DND-41 (cell line): ENCODE results near the gene BUB1.
"Not testable (repeated sequence)": the region's sequence is repeated elsewhere in the genome, so short reads cannot be mapped to it uniquely, and the experiment has no call there.

Source experiments
- ATAC-seq: fragments of 200-7000 bp; cut with Tn5 transposase; 3 replicates; pipeline ENCODE4 v1.9.1; 2021; ENCODE audit warnings: low read depth; ENCODE audit not compliant: insufficient read depth
- DNase-seq: peaks from one replicate; pipeline ENCODE4 v3.0.0-alpha.2; 2020
- H2AFZ ChIP-seq: 2 replicates; pipeline ENCODE4 v1.6.0; 2012; ENCODE audit warnings: low read depth, low read length
- H3K27ac ChIP-seq: 2 replicates; pipeline ENCODE4 v1.5.1; 2012; ENCODE audit warnings: low read length, inconsistent platforms
- H3K27me3 ChIP-seq: fragments of 200-600 bp; sonication (generic); 2 replicates; pipeline ENCODE4 v1.6.0; 2012; ENCODE audit warnings: low read length, mild to moderate bottlenecking, inconsistent platforms; ENCODE audit not compliant: insufficient read depth, poor library complexity
- H3K36me3 ChIP-seq: 2 replicates; pipeline ENCODE4 v1.5.1; 2012; ENCODE audit warnings: low read length, inconsistent platforms; ENCODE audit not compliant: insufficient read depth
- H3K4me1 ChIP-seq: 2 replicates; pipeline ENCODE4 v1.5.1; 2012; ENCODE audit warnings: mild to moderate bottlenecking, low read length; ENCODE audit not compliant: insufficient read depth
- H3K4me2 ChIP-seq: 2 replicates; pipeline ENCODE4 v1.6.0; 2012; ENCODE audit warnings: mild to moderate bottlenecking, moderate library complexity, low read length, inconsistent platforms; ENCODE audit not compliant: insufficient read depth
- H3K4me3 ChIP-seq, 2 experiments: fragments of 200-600 bp in 1 of 2; shearing (Covaris generic) in 1 of 2; 2 replicates each; pipeline ENCODE4 v1.5.1; 2012 to 2016; ENCODE audit warnings: inconsistent platforms in 2 of 2, low read length in 2 of 2, mild to moderate bottlenecking in 2 of 2, low read depth in 1 of 2, moderate library complexity in 1 of 2
- H3K79me2 ChIP-seq: 2 replicates; pipeline ENCODE4 v1.6.0; 2012; ENCODE audit warnings: low read length, inconsistent platforms; ENCODE audit not compliant: insufficient read depth
- H3K9ac ChIP-seq: 2 replicates; pipeline ENCODE4 v1.6.0; 2012; ENCODE audit warnings: low read depth, mild to moderate bottlenecking, inconsistent platforms, low read length, moderate library complexity
- H3K9me3 ChIP-seq: 2 replicates; pipeline ENCODE4 v1.5.1; 2012; ENCODE audit warnings: low read length, moderate library complexity, mild to moderate bottlenecking, inconsistent platforms; ENCODE audit not compliant: insufficient read depth, severe bottlenecking
- H4K20me1 ChIP-seq: 2 replicates; pipeline ENCODE4 v1.6.0; 2012; ENCODE audit warnings: low read length; ENCODE audit not compliant: insufficient read depth

The BUB1 gene

GRCh38 chr2:110602139-110602538 is 75.7 kb downstream of the BUB1 start:
- H3K9ac ChIP-seq, ATAC-seq, H3K36me3 ChIP-seq, H3K9me3 ChIP-seq, H3K79me2 ChIP-seq, DNase-seq, H3K27ac ChIP-seq, H3K4me2 ChIP-seq, H3K27me3 ChIP-seq, H4K20me1 ChIP-seq, H3K4me3 ChIP-seq, H3K4me1 ChIP-seq, H2AFZ ChIP-seq: not testable (repeated sequence)

DNA sequence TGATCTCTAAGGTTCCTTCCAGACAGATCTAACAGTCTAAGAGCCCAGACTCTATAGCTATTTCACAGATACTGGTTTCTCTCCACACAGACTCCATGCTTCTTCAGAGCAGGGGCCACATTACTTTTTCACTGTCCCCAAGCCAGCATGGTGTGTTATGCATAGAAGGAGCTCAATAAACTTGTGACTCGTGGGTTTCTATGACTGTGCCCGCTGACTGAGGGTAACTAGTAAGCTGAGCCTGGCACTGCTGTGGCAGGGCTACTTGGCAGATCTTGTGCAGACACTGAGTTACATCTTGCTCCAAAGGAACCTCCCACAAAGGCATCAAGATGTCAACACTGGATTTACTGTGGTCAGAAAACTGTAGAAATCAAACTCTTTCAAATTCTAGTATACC is 85.9 kb downstream of the BUB1 start:
- H3K79me2 ChIP-seq, H3K36me3 ChIP-seq, H3K4me1 ChIP-seq, H3K4me3 ChIP-seq, H3K4me2 ChIP-seq, H3K27ac ChIP-seq, H3K27me3 ChIP-seq, ATAC-seq, H2AFZ ChIP-seq, H3K9ac ChIP-seq, H4K20me1 ChIP-seq, H3K9me3 ChIP-seq, DNase-seq: not testable (repeated sequence)

DNA sequence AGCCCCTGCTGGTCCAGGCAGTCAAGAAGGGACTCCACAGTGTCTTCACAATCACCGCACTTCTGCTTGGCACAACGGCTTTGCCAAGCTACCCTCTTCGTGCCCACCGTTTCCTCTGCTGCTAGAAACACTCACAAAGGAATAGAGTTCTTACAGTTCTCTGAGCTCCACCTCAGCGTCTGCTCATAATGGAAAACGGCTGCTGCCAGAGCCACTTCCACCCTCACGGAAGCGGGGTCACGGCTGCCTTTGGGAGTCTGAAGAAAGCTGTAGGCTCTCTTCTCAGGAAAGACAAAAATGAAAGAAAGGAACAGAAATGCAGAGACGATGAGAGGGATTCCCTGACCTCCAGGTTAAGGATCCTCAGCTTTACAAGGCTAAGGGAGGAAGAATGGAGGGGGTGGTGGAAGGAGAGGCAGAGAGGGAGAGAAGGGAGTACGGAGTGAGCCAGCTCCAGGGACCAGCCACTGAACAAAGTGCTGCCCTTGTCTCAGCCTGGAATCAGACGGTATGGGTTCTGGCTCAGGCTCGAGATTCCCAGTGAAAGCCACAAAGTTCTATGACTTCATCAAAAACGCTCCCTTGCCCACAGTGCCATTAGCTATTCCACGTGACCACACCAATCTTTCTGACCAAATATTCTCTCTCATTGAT is 88.1 kb downstream of the BUB1 start:
- ATAC-seq, H3K4me1 ChIP-seq, H4K20me1 ChIP-seq, H3K79me2 ChIP-seq, H3K36me3 ChIP-seq, H3K9ac ChIP-seq, H2AFZ ChIP-seq, DNase-seq, H3K9me3 ChIP-seq, H3K4me3 ChIP-seq, H3K4me2 ChIP-seq, H3K27me3 ChIP-seq, H3K27ac ChIP-seq: not testable (repeated sequence)

DNA sequence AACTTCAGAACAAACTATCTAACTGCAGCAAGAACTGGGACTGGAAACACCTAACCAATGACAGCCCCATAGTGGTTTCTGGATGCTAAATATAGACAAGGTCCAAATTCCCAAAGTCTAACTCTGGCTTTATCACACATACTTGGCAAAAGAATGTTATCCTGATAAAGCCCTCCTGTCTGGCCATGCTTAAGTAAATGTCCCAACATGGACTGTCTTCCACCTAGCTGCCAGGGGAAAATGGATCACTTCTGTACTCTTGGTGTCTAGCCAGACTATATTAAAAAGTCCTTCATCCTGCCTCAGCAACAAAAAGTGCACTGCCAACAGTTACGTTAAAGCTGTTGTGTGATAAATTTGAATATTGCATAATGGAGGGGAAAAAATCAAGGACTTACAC is 89.3 kb downstream of the BUB1 start:
- not testable (repeated sequence) for H4K20me1 ChIP-seq, H2AFZ ChIP-seq, H3K4me1 ChIP-seq, H3K79me2 ChIP-seq, H3K4me2 ChIP-seq, H3K9me3 ChIP-seq, H3K9ac ChIP-seq, DNase-seq, H3K4me3 ChIP-seq, H3K36me3 ChIP-seq, H3K27ac ChIP-seq, H3K27me3 ChIP-seq, ATAC-seq
